GM19193 (cell line): Measurements from ENCODE around the gene GFM2.
A peak's percentile ranks its signal among the peaks of the same experiment; 100 is the strongest.

Experiments
- POLR2A ChIP-seq: IDR thresholded peaks from 4 replicates; pipeline ENCODE4 v1.6.1; 2011; ENCODE audit not compliant: insufficient read depth, insufficient read length; ENCODE audit errors: extremely low read depth

Gene GFM2

GRCh38 chr5:74766849-74767578, at the start of gene GFM2, which contains the start of gene NSA2:
Gene GFM2, minus strand, starts transcription at chr5:74767117. Its CDS starts 3,375 bp downstream, at chr5:74763742.
Gene NSA2, plus strand, starts transcription at chr5:74767249. Its CDS starts 112 bp downstream, at chr5:74767361.
- peak; percentile 74 for TF ChIP-seq POLR2A

GRCh38 chr5:74810915-74811314, 44.0 kb upstream of the GFM2 start:
- no peak for TF ChIP-seq POLR2A

- TF ChIP-seq POLR2A = no peak
Measured at GRCh38 chr5:74801941-74802340, 35.0 kb upstream of the GFM2 start.

GRCh38 chr5:74801197-74801596, 34.3 kb upstream of the GFM2 start:
- TF ChIP-seq POLR2A = no peak

GRCh38 chr5:74798977-74799911, 32.3 kb upstream of the GFM2 start:
- no peak for TF ChIP-seq POLR2A

GRCh38 chr5:74787424-74787823, 20.5 kb upstream of the GFM2 start:
- no peak for TF ChIP-seq POLR2A

GRCh38 chr5:74786851-74787250, 19.9 kb upstream of the GFM2 start:
- TF ChIP-seq POLR2A = no peak

- no peak for TF ChIP-seq POLR2A
Measured at GRCh38 chr5:74778609-74779008, 11.7 kb upstream of the GFM2 start.

GRCh38 chr5:74772359-74772758, 5.4 kb upstream of the GFM2 start:
- no peak for TF ChIP-seq POLR2A

- TF ChIP-seq POLR2A = no peak
Measured at GRCh38 chr5:74767579-74767913, 629 bp upstream of the GFM2 start.

GRCh38 chr5:74766418-74766848, 484 bp downstream of the GFM2 start:
- no peak for TF ChIP-seq POLR2A

- TF ChIP-seq POLR2A = no peak
Measured at GRCh38 chr5:74765929-74766328, 988 bp downstream of the GFM2 start.

GRCh38 chr5:74765201-74765600, 1.7 kb downstream of the GFM2 start:
- TF ChIP-seq POLR2A = no peak

- TF ChIP-seq POLR2A = no peak
Measured at GRCh38 chr5:74763504-74763903, 3.4 kb downstream of the GFM2 start.

GRCh38 chr5:74762599-74762998, 4.3 kb downstream of the GFM2 start:
- no peak for TF ChIP-seq POLR2A

- no peak for TF ChIP-seq POLR2A
Measured at GRCh38 chr5:74761241-74761640, 5.7 kb downstream of the GFM2 start.

GRCh38 chr5:74738406-74738805, 28.5 kb downstream of the GFM2 start:
- TF ChIP-seq POLR2A = no peak

GRCh38 chr5:74736759-74737158, 30.2 kb downstream of the GFM2 start:
- TF ChIP-seq POLR2A = no peak
